MCF 10A (cell line): Measurements from ENCODE around the gene PROM2. TPM values are rescaled to one million over a fixed set of nuclear protein-coding genes. Genes with fewer than 3 reads are reported as not detected.

Experiments used
- BruUV-seq: library from RNA; stranded (reverse); fragments of 400-500 nt; replicated peaks from 2 replicates; lab custom pipeline; 2021; lab: Mats Ljungman, UMichigan
- CTCF ChIA-PET: fragments of 300-600 bp; sonication (Branson Sonifier 250); formaldehyde crosslinking; extraction: SDS; loops from one replicate; lab custom pipeline; 2021; ENCODE audit warnings: antibody characterized with exemption, inconsistent platforms; lab: Yijun Ruan, JAX
- POLR2A ChIA-PET: fragments of 300-600, 350-650 bp; sonication (Branson Sonifier 250); formaldehyde crosslinking; extraction: SDS; loops from one replicate; lab custom pipeline; 2020; ENCODE audit warnings: antibody characterized with exemption, inconsistent platforms; lab: Yijun Ruan, JAX
- DNase-seq: peaks from one replicate; pipeline ENCODE4 v3.0.0-alpha.2; 2018; ENCODE audit not compliant: unreplicated experiment
- H3K27ac Mint-ChIP-seq: one replicate; pipeline ENCODE4 v1.8.0; 2022; ENCODE audit warnings: mild to moderate bottlenecking, low read depth, mixed read lengths; ENCODE audit not compliant: unreplicated experiment
- H3K27me3 Mint-ChIP-seq: one replicate; pipeline ENCODE4 v1.8.0; 2022; ENCODE audit warnings: mixed read lengths; ENCODE audit not compliant: insufficient read depth, unreplicated experiment
- H3K36me3 Mint-ChIP-seq: one replicate; pipeline ENCODE4 v1.8.0; 2022; ENCODE audit warnings: mild to moderate bottlenecking, moderate library complexity, mixed read lengths; ENCODE audit not compliant: insufficient read depth, unreplicated experiment
- H3K4me1 Mint-ChIP-seq: one replicate; pipeline ENCODE4 v1.8.0; 2022; ENCODE audit warnings: mixed read lengths; ENCODE audit not compliant: insufficient read depth, unreplicated experiment
- H3K4me3 Mint-ChIP-seq: one replicate; pipeline ENCODE4 v1.8.0; 2022; ENCODE audit warnings: mild to moderate bottlenecking, moderate library complexity, mixed read lengths; ENCODE audit not compliant: unreplicated experiment
- H3K9me3 Mint-ChIP-seq: one replicate; pipeline ENCODE4 v1.8.0; 2022; ENCODE audit warnings: mixed read lengths; ENCODE audit not compliant: unreplicated experiment
- CTCF ChIP-seq: fragments of 200-600 bp; IDR thresholded peaks from one replicate; pipeline ENCODE4 v1.8.0; 2022; ENCODE audit warnings: antibody characterized with exemption, mild to moderate bottlenecking; ENCODE audit not compliant: unreplicated experiment
- intact Hi-C: fragments of 100-400 bp; cut with micrococcal nuclease; formaldehyde crosslinking; loops from 2 replicates; pipeline ENCODE4 v1.14.1; 2022
- total RNA-seq: library from RNA; stranded (reverse); gene quantifications from 2 replicates; pipeline ENCODE4 v1.2.3, GENCODE V29; 2022

The PROM2 gene
- total RNA-seq, 1 experiment from 2014 or later = 2.6 TPM

GRCh38 chr2:95283562-95283961 is 9.3 kb downstream of the PROM2 start:
- TF ChIP-seq CTCF = no peak
- no TSS peak for BruUV-seq
- H3K4me1 Mint-ChIP-seq = peaks cover 1% of the 10 kb centered on the region
- H3K27me3 Mint-ChIP-seq = no peaks in the 10 kb centered on the region
- no peak for DNase-seq
- ChIA-PET CTCF (interaction anchor here (0.6 to 4.5 kb wide), 6 partner anchors 9 to 62 kb away, joined by 3 to 27 read pairs (median 4); no protein-coding TSS in a partner anchor), POLR2A (interaction anchor here (2.5 kb wide), 1 partner anchor 24 kb away, joined by 6 read pairs; no protein-coding TSS in a partner anchor)
- no peaks in the 10 kb centered on the region for H3K9me3 Mint-ChIP-seq
- no peak overlapping the region for H3K27ac Mint-ChIP-seq
- H3K36me3 Mint-ChIP-seq = no peaks in the 10 kb centered on the region
- no peak overlapping the region for H3K4me3 Mint-ChIP-seq
- intact Hi-C loops = no loop called here

GRCh38 chr2:95284886-95285541 is 10.8 kb downstream of the PROM2 start:
- Mint-ChIP-seq H3K27me3 (no peaks in the 10 kb centered on the region), H3K9me3 (peaks cover 2% of the 10 kb centered on the region), H3K36me3 (no peaks in the 10 kb centered on the region), H3K4me3 (no peak overlapping the region), H3K4me1 (no peaks in the 10 kb centered on the region), H3K27ac (no peak overlapping the region)
- ChIA-PET CTCF (interaction anchor here (0.7 to 2.3 kb wide), 2 partner anchors 12 to 53 kb away, joined by 4 to 10 read pairs; no protein-coding TSS in a partner anchor), POLR2A (interaction anchor here (0.7 to 2.5 kb wide), 2 partner anchors 25 to 84 kb away, joined by 4 to 6 read pairs; no protein-coding TSS in a partner anchor)
- no peak for TF ChIP-seq CTCF
- BruUV-seq = no TSS peak
- intact Hi-C loops = no loop called here
- DNase-seq = no peak

GRCh38 chr2:95285542-95285932 is 11.3 kb downstream of the PROM2 start:
- H3K27ac Mint-ChIP-seq = no peak overlapping the region

More at GRCh38 chr2:95285542-95285932, 11.3 kb downstream of the PROM2 start:
- intact Hi-C loops = no loop called here
- H3K4me1 Mint-ChIP-seq = no peaks in the 10 kb centered on the region
- H3K4me3 Mint-ChIP-seq = no peak overlapping the region
- CTCF ChIA-PET = interaction anchor here (2.3 to 2.6 kb wide), 2 partner anchors 8 to 54 kb away, joined by 10 to 13 read pairs; no protein-coding TSS in a partner anchor
- no TSS peak for BruUV-seq
- no peak for TF ChIP-seq CTCF
- no peaks in the 10 kb centered on the region for H3K36me3 Mint-ChIP-seq
- no peak for DNase-seq
- H3K27me3 Mint-ChIP-seq = no peaks in the 10 kb centered on the region
- peaks cover 8% of the 10 kb centered on the region for H3K9me3 Mint-ChIP-seq
- POLR2A ChIA-PET = interaction anchor here (2.5 kb wide), 1 partner anchor 26 kb away, joined by 6 read pairs; no protein-coding TSS in a partner anchor
